Measurements from ENCODE around the gene ZNF12.

DNA sequence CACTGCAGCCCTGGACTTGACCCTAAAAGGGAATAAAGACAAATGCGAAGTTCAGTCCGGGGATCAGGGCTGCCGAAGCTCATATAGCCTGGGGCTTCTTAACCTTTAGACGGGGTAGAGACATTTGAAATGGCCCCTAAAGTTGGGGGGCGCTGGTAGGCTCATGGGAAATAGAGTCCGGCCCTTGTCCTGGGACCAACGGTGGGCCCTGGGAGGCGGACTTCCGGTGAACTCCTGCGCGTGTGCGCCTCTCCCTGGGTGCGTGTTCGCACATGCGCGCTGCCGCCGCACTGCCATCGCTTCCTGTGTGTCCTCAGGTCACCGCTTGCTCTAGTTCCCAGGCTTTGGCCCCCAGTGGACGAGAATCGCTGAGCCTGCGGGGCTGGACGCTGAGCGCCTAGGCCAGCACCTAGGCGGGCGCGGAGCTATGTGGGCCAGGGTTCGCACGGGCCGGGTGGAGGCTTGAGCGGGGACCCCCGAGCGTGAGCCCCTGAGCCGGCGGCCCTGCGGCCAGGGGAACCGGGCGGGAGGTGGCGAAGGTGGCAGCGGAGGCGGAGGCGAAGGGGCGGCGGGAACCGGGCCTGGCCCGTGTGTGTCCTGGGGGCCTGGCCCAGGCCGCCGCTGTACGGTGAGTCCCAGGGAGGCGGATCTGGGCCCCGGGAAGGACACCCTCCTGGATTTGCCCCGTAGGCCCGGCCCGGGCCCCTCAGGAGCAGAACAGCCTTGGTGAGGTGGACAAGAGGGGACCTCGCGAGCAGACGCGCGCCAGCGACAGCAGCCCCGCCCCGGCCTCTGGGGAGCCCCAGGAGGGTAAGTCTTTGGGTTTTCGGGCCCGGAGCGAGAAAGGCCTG, 23.0 kb upstream of the ZNF12 start:
- TF ChIP-seq, protein P1, sequence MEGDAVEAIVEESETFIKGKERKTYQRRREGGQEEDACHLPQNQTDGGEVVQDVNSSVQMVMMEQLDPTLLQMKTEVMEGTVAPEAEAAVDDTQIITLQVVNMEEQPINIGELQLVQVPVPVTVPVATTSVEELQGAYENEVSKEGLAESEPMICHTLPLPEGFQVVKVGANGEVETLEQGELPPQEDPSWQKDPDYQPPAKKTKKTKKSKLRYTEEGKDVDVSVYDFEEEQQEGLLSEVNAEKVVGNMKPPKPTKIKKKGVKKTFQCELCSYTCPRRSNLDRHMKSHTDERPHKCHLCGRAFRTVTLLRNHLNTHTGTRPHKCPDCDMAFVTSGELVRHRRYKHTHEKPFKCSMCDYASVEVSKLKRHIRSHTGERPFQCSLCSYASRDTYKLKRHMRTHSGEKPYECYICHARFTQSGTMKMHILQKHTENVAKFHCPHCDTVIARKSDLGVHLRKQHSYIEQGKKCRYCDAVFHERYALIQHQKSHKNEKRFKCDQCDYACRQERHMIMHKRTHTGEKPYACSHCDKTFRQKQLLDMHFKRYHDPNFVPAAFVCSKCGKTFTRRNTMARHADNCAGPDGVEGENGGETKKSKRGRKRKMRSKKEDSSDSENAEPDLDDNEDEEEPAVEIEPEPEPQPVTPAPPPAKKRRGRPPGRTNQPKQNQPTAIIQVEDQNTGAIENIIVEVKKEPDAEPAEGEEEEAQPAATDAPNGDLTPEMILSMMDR (IDR thresholded peaks at IDR 0.05) = no peak
- TF ChIP-seq EZH2phosphoT487 (IDR thresholded peaks at IDR 0.05) (no peak), EZH2 (IDR thresholded peaks at IDR 0.05) (no peak)
